GDM1 (cell line): ENCODE data around the gene DECR2.
A peak's percentile ranks its signal among the peaks of the same experiment; 100 is the strongest.
"Not testable (repeated sequence)": the region's sequence is repeated elsewhere in the genome, so short reads cannot be mapped to it uniquely, and the experiment has no call there.

Experiments
- DNase-seq: peaks from one replicate; lab custom pipeline; 2025; lab: John Stamatoyannopoulos, UW

Gene DECR2

GRCh38 chr16:400061-400591, 1.6 kb upstream of the DECR2 start:
- no peak for DNase-seq

DNA sequence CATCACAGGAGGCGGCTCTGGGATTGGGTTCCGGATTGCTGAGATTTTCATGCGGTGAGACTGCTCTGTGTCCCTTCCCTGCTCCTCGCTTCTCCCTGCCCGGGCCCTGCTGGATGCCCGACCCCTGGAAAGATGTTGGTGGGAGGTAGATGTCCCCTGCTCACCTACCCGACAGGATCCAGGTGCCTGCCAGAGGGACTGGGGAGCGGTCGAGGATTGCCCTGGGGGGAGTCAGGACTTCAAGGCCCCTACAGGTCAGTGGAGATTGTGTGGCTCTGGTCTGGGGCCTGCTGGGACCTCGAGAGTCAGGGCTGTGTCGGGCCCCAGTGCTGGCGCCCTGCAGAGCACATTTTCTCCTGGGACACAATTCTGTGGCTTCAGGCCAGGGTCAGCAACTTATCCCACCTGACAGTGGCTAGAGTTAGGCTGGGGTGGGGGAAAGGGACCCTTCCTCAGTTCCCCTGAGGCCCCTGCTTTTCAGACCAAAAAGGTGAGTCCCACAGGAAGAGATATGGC, 3.3 kb downstream of the DECR2 start:
- DNase-seq: no peak

- no peak for DNase-seq
Measured at GRCh38 chr16:405548-406506, 4.1 kb downstream of the DECR2 start.

- DNase-seq: no peak
Measured at GRCh38 chr16:407253-407652, 5.6 kb downstream of the DECR2 start.

DNA sequence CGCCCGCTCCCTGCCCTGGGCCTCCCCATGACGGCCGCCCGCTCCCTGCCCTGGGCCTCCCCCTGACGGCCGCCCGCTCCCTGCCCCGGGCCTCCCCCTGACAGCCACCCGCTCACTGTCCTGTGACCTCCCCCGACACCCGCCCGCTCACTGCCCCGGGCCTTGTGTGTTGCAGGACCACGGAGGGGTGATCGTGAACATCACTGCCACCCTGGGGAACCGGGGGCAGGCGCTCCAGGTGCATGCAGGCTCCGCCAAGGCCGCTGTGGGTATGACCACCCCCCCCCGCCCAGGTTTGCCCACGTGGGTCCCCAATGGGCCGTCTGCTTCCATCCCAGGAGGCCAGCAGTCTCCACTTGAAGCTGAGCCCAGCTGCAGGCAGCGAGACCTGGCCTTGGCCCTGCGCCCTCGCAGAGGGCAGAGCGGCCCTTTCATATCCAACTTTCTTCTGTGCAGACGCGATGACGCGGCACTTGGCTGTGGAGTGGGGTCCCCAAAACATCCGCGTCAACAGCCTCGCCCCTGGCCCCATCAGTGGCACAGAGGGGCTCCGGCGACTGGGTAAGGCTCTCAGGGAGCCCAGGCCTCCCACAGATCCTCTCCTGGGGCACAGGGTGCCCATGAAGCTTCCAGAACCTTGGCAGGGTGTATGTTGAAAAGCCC, 9.0 kb downstream of the DECR2 start:
- DNase-seq: no peak

DNA sequence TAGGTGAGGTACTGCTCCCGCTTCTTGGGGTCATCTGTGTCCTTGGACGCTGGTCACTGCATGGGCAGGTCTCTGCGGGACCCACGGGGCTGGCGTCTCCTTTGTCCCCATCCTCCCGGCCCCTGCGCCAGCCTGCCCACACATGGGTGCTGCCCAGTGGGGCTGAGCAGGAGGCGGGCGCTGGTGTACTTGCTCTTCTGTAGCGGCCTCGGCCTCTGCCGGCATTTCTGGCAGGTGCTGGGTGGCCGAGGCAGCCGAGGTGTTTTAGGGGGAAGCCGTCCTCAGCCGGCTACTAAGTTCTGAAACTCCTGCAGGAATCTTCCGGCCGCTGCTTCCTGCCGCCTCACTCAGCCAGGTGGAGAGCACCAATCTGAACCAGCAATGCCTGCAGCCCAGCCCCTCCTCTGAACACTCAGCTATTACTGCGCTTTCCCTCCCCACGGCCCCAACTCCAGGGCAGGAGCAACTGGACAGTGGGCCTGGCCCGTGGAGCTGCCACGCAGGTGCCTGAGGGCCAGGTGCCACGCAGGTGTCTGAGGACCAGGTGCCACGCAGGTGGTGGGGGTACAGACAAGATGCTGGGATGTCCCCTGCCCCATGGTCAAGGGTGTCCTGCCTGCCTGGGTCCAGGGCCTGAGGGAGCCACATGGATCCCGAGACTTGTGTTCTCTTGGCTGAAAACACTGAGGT, 10.0 kb downstream of the DECR2 start:
- no peak for DNase-seq

DNA sequence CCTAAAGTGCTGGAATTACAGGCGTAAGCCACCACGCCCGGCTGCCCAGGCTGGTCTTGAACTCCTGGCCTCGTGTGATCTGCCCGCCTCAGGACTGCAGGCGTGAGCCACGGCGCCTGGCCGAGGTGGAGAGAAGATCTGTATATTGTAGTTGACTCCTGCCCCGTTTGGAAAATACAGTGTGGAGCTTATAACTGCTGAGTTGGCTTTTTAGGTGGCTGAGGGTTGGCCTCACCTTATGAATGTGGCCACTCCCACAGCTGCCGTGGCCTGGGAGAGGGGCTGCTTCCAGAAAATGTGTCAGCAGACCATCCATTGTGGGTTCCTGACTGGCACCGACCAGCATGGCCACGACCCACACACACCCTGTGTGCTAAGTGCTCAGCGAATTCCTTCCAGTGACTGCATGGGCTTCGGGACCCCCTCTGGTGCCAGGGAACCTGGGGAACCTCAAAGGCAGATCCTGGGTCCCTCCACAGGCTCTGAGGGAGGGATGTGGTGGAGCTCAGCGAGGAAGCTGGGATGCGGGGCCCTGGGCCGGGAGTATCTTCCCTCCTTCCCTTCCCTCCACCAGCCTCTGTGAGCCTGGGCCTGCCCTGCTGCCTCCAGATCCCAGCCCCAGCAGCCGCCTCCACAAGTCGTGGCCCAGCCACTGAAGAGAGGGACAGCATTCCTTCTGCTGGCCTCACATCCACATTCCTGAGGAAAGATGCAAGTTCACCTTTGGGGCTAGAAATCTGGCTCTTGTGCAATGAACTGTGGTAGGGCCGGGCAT, 12.9 kb downstream of the DECR2 start:
- no peak for DNase-seq

- not testable (repeated sequence) for DNase-seq
Measured at GRCh38 chr16:415170-415498, 13.4 kb downstream of the DECR2 start.

GRCh38 chr16:422179-422578, 20.5 kb downstream of the DECR2 start:
- not testable (repeated sequence) for DNase-seq

- DNase-seq: no peak
Measured at GRCh38 chr16:424033-424622, 22.4 kb downstream of the DECR2 start.

DNA sequence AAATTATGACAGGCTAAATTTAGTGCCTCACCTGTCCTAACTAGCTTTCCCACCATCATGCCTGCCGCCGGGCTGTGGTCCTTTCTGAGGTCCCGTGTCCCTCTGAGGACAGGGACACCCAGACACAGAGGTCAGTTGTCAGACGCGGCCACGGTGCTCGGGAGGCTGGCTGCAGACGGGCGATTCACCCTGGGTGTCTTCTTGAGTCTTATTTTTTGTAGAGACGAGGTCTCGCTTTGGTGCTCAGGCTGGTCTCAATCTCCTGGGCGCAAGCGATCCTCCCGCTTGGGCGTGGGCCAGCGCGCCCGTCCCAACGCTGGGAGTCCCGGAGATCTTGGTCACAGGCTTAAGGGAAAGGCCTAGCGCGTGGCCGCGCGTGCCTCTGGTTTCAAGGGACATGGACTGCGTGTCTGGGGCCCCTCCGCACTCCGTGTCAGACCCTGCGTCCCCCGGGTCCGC, 23.0 kb downstream of the DECR2 start:
- DNase-seq: no peak

DNA sequence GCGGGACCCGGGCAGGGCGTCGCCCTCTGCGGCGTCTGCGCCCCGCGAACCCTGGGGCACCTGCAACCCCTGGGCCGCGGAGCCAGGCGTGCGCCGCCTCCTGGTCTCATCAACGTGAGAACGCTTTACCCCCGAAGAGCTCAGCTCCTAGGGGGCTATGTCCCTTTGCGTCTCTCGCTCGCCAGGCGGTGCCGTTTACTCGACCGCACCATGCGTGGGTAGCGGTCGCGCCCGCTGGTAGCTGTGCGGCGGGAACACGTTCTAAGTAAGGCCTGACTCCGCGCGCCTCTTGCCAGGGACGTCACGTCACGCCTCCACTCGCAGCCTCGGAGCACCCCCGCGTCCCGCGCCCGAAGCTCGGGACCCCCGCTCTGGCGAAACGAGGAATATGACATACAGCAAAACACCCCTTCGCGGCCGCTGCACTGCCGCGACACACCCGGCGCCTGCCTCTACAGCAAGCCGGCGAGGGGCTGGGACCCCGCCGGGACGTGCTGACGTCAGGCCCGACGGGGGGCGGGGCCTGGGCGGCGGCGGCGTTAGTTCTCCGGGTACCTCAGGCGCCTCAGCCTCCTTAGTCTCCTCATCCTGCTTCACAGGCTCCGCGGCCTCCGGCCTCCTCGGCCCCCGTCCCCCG, 23.5 kb downstream of the DECR2 start, which contains the start of gene RAB11FIP3:
Gene RAB11FIP3, plus strand, starts transcription at position 568 of the 637 bp plus-strand sequence. CDS start 358 bp downstream, outside the sequence.
- peak; percentile 80 for DNase-seq

DNA sequence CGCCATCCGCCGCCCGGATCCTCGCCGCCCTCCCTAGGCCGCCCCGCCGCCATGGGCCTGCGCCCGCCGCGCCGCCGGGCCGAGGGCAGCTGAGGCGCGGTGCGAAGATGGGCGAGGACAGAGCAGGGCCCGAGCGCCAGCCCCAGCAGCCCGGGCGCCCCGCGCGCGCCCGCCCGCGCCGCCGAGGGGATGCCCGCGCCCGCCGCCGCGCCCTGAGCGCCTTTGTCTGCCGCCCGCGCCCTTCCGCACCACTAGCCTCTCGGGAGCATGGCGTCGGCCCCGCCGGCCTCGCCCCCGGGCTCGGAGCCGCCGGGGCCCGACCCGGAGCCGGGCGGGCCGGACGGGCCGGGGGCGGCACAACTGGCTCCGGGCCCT, 24.0 kb downstream of the DECR2 start:
- DNase-seq: no peak

- DNase-seq: no peak
Measured at GRCh38 chr16:426115-426905, 24.6 kb downstream of the DECR2 start.

GRCh38 chr16:426906-427249, 25.2 kb downstream of the DECR2 start:
- no peak for DNase-seq

DNA sequence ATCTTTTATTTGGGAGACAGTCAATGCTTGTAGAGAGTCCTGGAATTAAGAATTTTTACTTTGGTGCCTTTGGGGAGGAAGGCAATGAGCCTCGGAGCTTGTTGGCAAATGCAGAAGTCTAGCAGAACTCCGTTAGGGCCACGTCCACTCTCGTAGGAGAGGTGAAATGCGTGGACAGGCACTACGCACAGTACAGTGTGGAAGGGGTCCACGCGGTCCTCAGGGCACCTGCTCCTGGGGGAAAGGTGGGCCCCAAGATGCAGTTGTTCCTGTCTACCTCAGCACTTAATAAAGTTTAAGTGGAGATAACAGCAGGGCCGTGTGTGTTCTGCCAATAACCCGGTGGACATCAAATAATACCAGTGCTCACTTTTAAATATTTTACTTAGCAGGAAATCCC, 25.6 kb downstream of the DECR2 start:
- DNase-seq: no peak

DNA sequence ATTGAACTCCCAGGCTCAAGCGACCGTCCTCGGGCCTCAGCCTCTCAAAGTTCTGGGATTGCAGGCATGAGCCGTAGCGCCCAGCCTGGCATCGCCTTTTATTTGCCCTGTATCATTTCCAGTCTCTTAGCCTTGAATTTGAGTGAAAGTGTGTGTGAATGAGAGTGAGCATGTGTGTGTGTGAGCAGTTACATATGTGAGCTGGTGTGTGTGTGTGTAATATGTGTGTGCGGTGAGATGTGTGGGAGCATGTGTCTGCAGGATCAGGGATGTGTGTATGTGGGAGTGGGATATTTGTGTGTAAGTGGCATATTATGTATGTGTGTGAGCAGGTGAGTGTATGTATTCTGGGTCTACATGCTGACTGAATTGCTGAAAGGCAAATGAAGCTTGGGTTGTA, 29.2 kb downstream of the DECR2 start:
- no peak for DNase-seq

- no peak for DNase-seq
Measured at GRCh38 chr16:440627-441026, 38.9 kb downstream of the DECR2 start.

- no peak for DNase-seq
Measured at GRCh38 chr16:441447-441846, 39.8 kb downstream of the DECR2 start.

DNA sequence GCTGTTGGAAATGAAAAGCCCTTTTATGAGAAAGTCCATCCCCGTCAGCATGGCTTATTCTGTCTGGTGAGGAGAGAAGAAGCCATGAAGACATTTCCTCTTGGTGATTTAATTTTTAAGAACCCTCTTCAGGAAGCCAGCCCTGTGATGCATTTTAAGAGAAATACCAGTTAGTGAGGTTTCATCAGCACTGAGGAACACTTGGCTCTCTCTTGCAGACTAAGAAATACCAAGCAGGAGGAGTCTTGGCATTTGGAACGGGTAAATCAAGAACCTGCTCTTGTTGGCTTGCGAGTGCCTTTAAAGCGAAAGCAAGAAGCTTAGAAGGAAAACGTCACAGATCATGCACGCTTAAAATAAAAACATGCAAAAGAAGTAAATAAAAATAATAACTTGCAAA, 41.3 kb downstream of the DECR2 start:
- DNase-seq: no peak
